ELF-1 (cell line): ENCODE results near the gene TWF2.

Source experiments
- DNase-seq: peaks from one replicate; pipeline ENCODE4 v3.0.0-alpha.2; 2016; ENCODE audit warnings: low read depth, low spot score

The TWF2 gene

GRCh38 chr3:52237657-52238172, 1.2 kb downstream of the TWF2 start:
- peak; percentile 73 for DNase-seq

GRCh38 chr3:52237006-52237656, 1.8 kb downstream of the TWF2 start:
- DNase-seq, result no peak

DNA sequence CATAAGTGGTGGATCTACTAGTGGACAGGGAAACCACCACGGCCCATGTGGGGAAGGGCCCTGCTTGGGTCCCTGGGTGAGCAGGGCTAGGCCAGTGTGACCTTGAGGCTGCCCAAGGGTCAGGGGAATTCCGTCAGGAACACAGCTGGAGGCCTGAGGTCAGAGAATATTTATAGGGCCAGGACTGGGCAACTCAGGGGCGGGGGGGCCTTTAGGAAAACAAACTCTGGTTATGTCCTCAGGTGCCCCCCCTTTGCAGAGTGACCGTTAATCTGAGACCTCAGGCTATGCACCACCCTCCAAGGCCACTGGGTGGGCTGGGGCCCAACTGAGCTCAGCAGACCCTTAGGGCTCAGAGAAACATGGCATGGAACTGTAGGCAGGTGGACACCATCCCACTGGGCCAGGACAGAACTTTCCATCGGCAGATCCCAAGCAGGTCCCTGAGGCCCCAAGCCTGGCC, 2.5 kb downstream of the TWF2 start:
- DNase-seq, result no peak

- no peak for DNase-seq
These were observed 4.2 kb downstream of the TWF2 start for GRCh38 chr3:52234516-52235447.

DNA sequence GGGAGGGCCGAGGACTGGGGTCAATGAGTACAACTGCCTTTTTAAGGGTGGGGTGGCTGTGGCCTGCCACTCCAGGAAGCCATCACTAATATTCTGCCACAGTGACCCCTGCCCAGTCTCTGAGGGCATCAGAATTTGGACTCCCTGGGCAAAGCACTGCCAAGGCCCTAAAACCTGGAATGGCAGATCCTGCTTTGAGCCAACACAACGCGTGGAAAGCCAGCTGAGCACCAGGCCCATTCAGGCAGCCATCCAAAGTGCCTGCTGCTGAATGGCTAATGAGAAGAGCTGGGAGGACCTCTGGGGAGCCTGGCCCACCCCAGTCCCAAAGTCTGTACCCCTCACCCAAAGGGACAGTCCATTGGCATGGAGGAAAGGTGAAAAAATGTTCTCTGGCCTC, 5.0 kb downstream of the TWF2 start:
- no peak for DNase-seq

DNA sequence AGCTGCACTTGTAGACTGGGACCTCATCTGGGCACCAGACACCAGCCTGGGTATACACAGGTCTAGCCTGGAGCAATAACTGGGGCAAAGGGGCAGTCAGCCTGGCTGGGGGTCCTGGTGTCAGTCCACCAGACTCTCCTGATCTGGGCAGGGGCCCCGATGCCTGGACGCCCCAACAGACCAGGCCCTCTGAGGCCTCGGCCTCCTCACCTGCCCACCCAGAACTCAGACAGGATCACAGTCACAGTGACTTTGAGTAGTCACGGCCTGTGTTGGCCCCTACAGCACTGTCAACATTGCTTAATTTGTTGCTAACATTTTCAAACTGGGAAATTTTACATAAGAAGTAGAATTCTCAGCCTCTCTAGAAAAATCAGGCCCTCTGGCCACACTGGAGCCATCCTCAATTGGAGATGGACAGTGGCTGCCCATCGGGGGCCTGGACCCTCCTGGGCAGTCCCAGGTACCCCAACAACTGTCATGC, 5.8 kb downstream of the TWF2 start:
- DNase-seq, result no peak

- DNase-seq, result no peak
These were observed 6.5 kb downstream of the TWF2 start for GRCh38 chr3:52232279-52233107.

- peak; percentile 67 for DNase-seq
These were observed 7.3 kb downstream of the TWF2 start for GRCh38 chr3:52231502-52232278.

DNA sequence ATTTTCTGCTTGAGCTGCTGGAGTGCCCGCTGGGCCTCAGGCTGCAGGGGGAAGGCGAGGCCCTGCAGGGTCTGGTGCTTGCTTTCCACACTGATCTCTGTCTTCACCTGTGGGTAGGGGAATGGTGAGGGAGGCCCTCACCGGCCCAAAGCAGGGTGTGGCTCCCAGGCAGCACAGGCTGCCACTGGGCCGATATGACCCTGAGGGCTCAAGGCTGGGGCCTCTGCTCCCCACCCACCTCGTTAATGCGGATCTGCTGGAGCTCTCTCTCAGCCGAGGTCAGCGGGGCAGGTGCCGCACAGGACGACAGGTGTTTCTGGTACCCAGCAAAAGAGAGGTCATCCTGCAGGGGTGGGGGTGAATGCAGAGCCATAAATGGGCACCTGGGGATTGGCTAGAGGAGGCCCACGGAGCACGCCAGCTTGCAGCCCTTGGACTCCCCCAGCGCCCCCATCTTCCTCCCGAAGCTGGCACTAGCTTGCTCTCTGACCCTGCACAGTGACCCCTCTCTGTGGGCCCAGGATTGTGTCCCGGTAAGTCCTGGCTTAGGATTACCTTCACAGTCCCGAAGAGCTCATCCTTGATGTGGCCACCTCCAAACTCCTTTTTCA, 8.0 kb downstream of the TWF2 start:
- no peak for DNase-seq

DNA sequence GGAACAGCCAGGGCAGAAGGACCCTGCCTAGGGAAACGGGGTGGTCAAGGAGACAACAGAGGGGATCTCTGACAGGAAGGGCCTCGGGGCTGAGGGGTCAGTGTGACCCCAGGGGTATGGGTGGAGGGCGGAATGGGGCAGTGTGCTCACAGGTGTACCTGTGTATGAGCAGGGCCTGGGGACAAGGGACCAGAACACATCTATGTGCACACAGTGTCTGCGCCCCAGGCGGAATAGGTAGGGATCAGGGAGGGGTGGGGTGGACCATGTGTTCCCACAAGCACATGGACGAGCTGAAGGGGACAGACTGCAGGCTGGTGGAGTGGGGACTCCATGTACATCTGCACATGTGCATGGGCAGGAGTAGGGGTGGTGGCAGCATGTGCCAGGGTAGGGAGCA, 8.5 kb downstream of the TWF2 start:
- no peak for DNase-seq

DNA sequence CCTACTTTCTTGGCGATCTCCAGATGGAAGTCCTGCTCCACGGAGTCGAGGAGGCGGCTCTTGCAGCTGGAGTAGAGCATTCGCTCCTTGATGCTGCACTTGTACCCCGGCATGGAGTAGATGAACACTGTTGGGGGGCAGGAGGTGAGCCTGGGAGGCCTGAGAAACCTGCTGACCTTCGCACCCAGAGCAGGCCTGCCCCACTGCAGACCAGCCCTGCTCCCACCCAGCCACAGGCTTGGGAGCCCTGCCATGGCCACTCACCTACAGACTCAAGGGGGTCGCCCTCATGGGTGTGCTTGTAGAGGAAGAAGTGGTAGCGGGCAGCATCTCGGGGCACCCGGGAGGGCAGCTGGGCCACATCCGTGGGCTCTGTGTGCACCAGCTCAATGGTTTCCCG, 9.3 kb downstream of the TWF2 start:
- no peak for DNase-seq

DNA sequence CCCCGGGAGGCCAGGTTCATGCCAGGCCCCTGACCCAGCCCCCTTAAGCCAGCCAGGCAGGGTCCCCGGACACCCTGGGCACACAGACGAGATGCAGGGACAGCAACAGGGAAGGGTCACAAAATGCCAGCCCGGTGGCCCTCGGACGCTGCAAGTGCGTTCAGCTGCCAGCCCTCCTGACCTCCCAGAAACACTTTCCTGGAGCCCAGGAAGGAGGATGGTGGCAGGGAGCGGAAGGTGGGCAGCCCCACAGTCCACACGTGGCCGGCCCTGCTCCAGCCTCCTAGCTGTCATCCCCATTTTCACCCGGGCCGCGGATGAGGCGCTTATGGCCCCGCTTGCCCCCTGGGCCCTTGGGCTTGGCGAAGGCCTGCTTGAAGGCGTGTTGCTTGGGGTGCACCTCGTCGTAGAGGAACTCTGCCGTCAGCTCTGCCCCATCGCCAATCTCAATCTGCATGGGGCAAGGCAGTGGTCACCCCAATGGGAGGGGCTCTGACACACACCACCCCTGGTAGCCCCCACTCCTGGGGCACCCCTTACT, 10.1 kb downstream of the TWF2 start:
- no peak for DNase-seq

DNA sequence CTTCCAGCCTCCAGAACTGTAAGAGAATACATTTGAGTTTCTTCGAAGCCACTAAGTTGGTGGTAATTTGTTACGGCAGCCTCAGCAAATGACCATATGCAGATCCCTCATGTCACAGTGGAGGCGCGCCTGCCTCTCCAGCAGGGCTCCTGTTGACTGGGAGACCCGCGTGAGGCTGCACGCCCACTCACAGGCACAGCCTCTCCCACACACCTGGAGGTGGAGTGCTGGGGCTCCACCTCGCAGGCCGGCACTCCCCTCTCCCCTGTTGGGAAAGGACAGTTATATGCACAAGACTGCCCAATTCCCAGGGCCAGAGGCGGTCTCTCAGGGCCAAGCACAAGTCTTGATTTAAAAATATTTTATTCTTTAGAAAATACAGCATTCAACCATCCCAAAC, 10.7 kb downstream of the TWF2 start:
- DNase-seq, result no peak

- DNase-seq, result no peak
These were observed 11.2 kb downstream of the TWF2 start for GRCh38 chr3:52227766-52228165.

DNA sequence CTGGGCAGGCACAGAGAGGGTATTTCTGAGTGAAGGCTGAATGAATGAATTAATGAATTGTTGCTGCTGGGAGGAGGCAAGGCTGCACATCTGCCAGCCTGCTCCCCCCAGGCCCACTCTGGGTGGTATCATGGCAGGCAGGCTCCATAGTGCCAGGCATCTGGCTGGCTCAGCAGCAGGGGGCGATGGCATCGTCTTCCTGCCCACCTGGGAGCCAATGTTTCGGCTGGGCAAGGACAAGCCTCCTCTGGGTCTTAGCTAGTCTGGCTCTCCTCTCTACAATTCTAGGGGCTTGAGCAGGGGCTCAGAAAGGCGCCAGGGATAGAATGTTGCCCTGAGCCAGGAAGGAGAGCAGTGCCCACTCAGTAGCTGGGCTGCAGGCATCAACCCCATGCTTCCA, 11.8 kb downstream of the TWF2 start:
- DNase-seq, result no peak

GRCh38 chr3:52226229-52226817, 12.6 kb downstream of the TWF2 start:
- DNase-seq, result no peak

DNA sequence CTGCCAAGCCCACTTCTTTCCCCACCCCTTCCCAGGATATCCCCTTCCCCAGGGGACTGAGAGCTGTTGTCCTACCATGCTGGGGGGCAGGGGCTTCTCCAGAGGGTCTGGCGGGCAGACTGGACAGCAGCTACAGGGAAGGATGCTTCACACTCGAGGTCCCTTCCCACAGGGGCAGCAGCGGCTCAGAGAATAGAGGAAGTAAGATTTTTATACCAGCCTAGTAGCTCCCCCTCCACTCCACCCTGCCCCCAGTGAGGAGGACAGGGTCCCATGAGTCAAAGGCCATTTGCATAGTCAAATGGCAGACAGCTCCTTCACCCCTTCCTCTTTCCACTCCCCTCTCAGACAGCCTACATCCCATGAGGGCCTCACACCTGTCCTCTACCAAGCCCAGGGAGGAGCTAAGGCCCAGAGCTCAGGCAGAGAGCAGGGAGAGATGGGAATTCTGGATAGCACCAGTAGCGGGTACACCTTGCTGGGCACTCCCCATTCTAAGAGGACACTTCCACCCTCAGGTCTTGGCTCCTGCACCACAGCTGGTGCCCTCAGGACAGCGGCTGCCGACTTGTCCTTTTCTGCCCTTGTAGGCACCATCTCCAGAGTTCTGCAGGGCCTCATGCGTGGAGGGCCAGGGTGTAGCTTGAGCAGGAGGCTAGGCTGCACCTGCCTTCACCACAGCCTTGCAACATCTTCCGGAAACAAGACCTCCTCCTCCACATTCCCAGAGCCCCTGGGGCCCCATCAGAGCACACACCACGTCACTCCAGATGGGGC, 13.3 kb downstream of the TWF2 start, which contains the start of gene TLR9:
Gene TLR9, minus strand, starts transcription at position 194 of the 777 bp plus-strand sequence. Its CDS starts 116 bp downstream, at position 78.
- no peak for DNase-seq

DNA sequence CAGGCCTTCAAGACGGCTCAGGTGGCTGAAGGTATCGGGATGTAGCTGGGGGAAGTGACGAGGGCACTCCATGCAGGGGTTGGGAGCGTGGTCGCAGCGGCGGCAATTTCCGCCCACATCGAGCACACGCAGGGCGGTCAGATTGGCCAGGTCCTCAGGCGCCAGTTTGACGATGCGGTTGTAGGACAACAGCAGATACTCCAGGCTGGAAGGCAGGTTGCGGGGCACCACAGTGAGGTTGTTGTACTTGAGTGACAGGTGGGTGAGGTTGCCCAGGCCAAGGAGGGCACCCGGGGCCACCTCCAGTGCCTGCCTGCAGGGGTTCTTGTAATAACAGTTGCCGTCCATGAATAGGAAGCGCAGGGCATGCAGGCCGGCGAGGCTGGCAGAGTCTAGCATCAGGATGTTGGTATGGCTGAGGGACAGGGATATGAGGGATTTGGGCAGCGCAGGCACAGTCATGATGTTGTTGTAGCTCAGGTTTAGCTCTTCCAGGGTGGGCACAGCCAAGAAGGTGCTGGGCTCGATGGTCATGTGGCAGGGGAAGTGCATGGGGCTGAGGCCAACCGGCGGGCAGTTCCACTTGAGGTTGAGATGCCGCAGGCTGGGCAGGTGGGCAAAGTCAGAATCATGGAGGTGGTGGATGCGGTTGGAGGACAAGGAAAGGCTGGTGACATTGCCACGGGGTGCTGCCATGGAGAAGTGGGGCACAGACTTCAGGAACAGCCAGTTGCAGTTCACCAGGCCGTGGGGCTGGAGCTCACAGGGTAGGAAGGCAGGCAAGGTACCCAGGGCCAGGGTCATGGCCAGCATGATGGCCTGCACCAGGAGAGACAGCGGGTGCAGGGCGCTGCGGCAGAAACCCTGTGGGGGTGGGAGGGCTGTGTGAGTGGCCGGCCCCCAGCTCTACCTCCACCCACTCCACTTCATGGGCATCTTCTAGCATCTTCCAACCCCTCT, 15.2 kb downstream of the TWF2 start:
- DNase-seq, result no peak
